ENCODE data around the gene IL17RD.
A peak's percentile ranks its signal among the peaks of the same experiment; 100 is the strongest.

Gene IL17RD

DNA sequence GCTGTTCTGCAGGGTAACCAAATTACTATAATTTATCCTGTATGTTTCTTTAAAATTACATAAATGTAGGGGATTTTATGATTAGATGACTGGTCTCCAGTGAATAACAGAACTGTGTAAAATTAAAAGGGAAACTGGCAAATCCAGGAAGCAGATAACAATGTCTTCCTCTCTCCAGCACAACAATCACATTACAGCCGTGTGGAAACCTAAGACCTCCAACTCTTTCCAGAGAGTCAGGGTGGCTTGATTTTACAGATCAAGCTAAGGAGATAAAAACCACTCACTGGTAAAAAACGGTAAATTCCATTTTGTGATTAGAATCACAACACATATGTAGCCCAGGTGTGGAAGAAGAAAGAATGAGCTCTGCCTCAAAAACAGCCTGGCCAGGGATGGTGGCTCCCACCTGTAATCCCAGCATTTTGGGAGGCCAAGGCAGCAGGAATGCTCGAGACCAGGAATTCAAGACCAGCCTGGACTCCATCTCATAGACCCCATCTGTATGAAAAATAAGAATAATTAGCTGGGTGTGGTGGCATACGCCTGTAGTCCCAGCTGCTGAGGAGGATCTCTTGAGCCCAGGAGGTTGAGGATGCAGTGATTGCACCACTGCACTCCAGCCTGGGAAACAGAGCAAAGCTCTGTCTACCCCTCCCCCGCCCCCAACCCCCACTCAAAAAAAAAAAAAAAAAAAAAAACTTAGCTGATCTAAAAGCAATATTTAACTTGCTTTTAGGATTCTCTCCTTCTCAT, 29.0 kb downstream of the IL17RD start:
- DNase-seq: no peak
- intact Hi-C loops (cut with DNase I): no loop called here

DNA sequence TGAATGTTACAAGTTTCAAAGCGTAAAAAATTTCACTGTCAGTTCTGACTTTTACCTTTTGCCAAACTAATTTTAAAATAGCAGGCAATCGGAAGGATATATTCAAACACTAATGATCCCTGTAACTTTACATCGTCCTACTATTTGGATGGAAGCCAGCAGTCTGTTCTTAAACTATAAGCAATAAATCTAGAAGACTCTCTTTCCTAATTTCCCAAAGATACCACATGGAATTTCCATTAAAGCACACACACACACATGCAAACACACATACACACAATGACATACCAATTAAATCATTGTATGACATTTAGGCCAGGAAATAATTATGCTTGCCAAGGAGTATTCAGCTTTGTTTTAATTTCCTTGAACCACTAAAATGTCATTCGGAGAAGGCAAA, 32.0 kb downstream of the IL17RD start:
- intact Hi-C loops (cut with DNase I): no loop called here
- no peak for DNase-seq

DNA sequence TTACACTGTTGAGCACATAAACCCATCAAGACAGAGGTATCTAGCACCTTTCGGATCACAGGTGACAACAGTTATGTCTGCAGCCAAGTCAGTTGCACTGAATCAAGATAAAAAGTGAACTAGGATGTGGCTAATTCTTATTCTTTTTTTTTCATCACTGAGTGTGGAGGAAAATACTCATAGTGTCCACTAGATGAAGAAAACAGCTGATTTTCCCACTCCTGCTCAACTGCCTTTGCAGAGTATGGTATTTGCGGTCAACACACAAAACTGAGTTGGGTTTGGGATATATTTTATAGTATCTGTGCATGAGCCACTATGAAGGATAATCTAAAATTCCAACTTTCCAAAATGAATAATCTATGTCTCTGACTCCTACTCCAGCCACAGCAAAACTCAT, 32.5 kb downstream of the IL17RD start:
- intact Hi-C loops (cut with DNase I): no loop called here

DNA sequence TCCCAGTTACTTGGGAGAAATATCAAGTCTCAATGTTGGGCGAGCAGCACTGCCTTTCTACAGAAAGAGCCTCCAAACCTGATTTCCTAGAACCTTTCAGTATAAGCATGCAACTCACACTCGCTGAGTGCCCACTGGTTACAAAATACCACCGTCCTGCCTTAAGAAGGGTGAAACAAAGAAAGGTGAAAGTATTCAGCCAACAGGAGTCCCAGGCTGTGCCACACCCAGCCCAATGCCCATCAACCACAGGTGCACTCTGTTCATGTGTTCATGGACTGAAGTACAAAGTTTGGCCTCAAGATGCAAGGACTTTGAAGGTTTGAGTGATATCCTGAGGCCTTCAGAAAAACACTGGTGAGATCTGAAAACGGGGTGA, 34.0 kb downstream of the IL17RD start:
- intact Hi-C loops (cut with DNase I): no loop called here
- no peak for DNase-seq

More for the DNA sequence above, 32.5 kb downstream of the IL17RD start:
- DNase-seq: no peak

DNA sequence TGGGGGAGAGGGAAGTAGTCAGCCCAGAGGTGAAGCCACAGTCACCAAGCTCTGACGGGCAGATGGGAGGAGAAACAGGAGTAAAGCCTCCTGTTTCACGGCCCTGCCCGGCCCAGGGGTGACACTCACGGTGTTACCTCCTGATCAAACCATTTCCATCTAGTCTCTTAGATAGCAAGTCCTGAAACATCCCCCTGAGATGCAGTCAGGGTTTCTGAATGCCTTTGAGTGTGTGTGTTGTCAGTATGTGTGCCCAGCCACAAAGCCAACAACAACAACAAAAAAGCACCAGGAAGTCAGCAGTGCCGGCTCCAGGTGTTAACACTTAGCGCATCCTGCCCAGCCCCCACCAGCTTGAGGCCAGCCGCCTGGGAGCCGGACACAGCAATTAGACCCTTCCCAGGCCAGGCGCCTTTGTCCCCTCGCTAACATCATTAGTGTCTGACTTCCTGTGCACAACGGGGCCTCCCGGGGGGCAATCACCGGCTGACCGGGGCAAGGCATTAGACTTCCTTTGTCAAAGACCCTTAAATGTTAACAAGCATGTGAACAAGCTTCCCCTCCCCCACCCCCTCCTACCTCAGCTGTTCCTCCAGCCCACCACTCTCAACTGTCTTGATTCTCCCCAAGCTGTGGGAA, 34.5 kb downstream of the IL17RD start:
- intact Hi-C loops (cut with DNase I): no loop called here
- no peak for DNase-seq

DNA sequence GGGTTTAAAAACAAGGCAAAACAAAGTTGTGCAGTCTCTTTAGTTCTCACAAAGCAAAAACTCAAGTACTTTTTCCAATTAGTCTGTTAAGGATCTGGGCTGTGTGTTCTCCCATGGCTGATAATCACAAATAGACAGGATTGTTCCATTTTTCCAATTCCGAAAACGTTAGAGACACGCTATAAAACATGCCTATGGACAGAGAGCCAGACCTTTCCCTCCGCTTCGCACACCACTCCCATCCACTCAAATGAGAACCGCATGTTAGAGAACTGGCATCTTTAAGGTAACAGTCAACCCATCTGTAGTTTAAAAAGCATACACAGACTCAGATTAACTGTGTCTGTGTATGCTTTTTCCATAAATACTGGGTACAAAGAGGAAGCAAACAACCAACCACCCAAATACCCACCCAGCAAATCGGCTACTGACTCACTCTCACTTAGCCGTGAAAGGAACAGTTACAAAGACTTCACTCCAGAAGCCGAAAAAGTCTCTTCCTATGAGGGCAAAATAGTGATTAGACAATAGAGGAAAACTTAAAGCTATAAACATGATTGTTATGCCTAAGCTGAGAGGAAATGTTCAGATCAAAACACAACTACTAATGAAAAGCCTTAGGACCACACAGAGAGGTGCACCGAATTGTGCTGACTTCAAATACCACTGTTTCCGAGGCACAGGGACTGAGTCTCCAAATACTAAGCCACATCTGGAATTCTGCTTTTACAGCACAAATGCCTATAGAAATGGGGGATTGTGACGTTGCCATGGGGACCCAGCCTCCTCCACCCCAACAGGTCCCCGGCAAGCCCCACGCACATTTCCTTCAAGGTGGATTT, 36.1 kb downstream of the IL17RD start:
- DNase-seq: no peak
- intact Hi-C loops (cut with DNase I): no loop called here

DNA sequence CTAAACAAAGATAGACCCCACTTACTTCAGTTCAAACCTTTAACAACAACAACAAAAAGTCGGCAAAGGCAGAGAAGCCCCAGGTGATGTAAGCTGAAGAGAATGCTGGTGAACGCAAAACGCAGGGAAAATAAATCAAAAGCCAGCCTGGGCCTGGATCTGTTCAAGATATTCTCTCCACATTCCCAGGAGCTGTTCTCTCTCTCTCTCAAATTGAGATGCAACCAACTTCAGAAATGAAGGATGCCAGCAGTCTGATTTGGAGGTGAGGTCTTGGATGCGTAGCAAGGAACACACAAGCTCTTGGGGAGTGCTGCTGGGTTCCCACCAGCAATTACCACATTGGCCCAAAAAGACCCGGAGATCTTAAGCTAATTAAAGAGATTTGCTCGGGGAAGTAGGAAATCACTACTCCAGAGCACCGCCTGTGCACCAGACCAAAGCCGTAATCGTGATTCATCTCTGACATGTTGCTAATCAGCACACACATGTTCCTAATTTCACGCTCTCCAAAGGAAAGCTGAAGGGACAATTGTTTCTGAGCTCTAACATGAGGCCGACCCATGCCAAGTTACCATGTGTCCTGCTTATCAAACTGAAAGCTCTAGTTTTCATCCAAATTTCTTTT, 37.1 kb downstream of the IL17RD start:
- intact Hi-C loops (cut with DNase I): no loop called here
- DNase-seq: no peak

DNA sequence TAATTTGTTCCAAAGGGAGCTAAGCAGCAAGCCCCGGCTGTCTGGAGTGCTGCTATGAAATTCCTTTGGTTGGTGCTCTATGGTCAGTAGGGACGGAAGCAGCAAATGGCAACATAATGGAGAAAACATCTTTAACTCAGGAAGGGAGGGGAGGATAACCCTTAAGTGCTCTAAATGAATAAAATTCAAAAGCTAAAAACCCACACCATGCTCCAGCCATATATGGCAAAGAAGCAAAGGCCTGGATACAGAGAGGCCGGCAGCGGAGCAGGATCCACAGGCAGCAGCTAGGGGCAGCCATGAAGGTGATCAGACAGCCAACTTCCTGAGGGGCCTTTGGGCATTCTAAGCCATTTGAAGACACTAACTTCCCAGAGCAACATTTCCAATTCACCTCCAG, 38.9 kb downstream of the IL17RD start:
- intact Hi-C loops (cut with DNase I): no loop called here
- no peak for DNase-seq

DNA sequence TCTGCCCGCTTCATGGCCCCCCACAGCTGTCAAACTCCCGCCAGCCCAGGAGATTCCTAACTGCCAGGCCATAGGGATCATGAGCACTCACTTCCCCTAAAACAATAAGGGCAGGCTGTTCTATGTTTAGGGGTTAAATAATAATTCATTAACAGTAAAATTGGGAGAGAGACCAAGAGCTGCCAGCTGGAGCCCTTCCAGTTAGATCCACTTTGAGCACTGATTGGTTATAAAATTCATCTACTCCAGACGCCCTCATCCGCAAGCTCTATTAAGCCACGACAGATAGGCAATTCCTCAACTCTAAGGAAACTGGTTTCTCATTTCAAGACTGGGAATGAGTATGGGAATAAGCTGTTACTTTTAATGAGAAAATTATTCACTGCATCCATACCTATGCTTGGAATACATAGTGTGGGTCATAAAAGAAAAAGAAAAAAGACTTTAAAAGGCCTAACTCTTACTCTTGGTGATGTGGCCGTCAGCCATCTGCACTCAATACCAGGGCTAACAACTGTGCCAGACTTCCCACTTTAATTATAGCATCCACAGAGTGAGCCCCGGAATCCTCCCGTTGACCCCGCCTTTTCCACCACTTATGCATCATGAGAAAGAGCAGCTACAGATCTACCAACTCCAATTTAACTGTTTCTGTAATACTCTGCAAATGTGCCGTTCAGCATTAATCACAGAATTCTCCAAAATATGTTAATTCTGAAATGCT, 44.5 kb downstream of the IL17RD start:
- intact Hi-C loops (cut with DNase I): no loop called here
- DNase-seq: no peak

DNA sequence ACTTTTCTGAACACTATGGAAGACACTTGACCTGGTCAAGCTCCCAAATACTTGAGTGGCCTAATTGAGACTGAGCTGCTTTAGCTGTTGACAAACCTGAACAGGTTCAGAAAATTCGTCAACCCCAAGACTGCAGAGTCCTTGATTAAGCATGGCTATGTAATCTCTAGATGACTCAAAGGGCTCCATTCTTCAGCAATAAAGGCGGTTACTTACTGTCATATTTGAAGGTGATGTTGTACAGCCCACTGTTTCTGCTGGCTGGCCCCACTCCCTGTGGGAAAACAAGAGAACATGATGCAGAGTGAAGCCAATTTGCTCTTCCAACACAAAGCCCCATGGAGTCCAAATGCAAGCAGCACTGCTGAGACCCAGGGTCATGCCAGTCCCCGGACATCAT, 45.1 kb downstream of the IL17RD start:
- intact Hi-C loops (cut with DNase I): no loop called here
- DNase-seq: no peak

DNA sequence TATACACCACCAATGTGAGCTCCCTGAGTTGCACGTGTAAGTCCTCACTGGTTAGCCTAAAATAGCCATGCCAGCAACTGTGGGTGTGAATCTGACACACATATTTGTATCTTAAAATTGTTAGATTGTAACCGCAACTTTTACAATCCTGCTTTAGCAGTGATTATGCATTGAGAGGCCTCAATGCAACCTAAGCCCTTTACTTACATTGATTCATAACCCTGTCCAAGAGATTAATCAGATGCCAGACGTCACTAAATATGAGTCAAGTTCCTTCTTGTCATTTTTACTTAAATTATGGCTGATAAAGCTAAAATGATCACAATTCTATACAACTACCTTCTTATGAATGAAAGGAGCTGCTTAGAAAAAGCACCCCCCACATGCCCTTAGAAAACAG, 46.9 kb downstream of the IL17RD start:
- intact Hi-C loops (cut with DNase I): no loop called here
- DNase-seq: no peak

DNA sequence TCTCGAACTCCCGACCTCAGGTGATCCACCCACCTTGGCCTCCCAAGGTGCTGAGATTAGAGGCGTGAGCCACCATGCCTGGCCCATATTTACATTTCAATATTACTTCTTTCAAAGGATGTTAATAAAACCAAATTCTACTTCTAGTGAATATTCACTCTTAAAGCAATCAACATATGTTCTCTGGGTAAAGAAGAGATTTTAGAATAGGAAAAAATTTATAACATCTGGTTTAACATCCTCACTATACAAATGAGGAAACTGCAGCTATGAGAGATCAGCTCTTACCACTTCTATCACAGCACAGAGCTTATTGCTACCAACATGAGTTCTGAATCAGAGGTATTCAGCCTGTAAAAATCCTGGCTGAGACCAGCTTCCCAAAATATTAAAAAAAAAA, 48.7 kb downstream of the IL17RD start:
- intact Hi-C loops (cut with DNase I): no loop called here

DNA sequence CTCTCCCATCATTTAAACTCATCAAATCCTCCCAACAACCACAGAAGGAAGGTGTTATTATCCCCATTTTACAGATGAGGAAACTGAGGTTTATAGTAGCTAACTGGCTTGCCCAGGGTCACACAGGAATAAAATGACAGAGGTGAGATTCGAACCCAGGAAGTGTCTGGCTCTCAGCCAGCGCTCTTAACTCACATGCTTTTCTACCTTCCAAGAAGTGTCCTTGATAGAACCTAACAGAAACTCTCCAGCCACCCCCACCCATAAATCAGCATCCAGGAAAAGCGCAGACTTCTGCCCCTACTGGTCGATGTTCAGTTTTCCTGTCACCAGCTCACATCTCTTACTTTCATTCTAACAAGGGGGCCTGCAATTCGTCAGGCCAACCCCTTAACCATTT, 52.9 kb downstream of the IL17RD start:
- DNase-seq: no peak
- intact Hi-C loops (cut with DNase I): no loop called here

More for the DNA sequence above, 48.7 kb downstream of the IL17RD start:
- no peak for DNase-seq

DNA sequence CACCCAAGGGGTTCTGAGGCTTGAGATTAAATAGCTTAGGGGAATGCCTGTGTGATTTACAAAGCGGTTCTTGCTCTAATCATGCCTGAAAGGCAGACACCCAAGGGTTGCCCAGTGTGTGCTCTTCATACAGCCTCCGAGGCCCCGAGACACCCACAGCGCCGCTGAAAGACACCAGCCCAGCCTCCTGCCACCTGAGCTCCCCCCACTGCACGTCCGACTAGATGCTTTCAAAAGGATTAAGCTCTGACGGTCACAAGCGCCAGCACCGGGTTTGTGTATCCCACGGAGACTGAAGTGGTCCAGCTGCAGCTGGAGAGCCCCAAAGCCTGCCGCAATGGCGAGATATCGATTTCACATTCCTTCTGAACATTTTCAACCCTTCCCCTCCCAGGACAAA, 54.4 kb downstream of the IL17RD start:
- intact Hi-C loops (cut with DNase I): no loop called here
- no peak for DNase-seq

DNA sequence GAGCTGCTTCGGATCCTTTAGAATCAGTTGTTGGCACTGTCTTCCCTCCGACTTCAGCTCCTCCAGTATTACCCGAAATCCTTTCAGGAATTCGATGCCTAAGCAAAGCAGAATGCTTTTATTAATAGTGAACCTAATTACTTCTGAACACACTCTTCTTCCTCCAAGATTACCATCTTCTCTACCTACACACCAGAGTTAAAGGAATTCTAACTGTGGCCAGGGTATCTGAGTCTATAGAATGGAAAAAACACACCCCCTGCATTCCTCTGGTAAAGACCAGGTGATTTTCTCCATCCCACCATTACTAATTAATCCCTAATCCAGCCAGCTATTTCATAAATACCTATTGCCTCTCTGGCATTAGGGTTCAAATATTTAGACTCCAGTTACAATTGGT, 54.9 kb downstream of the IL17RD start:
- intact Hi-C loops (cut with DNase I): no loop called here
- no peak for DNase-seq

DNA sequence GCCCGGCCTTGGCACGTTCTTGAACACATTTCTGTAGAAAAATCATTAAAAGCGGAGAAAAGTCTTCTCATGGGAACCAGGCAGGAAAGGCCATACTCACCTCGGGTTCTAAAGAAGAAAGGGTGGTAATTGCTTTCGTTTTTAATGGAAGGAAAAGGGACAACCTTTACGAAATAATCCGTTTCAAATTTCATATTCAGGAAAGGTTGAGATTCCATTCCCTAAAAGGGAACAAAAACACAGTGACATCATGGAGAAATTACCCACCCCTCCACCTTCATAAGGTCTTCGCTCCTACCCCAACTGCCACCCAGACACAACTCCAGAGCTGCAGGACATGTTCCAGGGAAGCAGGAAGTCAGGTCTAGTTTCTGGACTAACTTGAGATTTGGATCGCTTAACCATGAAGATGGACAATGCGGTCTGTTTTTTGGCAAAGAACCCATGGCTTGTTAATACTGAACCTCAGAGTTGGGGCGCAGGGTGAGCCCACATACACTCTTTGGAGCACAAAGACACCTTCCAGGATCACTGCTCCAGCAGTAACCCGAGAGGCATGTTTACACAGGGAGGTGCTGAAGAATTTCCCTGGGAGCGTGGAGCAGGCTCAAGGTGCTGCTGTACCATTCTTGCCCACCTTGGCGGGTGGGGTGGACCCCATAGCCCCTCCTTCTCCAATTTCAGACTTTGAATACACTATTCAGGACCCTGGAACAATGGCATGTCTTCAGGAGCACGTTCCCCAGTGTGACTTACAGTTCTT, 55.5 kb downstream of the IL17RD start:
- intact Hi-C loops (cut with DNase I): no loop called here
- DNase-seq: no peak

DNA sequence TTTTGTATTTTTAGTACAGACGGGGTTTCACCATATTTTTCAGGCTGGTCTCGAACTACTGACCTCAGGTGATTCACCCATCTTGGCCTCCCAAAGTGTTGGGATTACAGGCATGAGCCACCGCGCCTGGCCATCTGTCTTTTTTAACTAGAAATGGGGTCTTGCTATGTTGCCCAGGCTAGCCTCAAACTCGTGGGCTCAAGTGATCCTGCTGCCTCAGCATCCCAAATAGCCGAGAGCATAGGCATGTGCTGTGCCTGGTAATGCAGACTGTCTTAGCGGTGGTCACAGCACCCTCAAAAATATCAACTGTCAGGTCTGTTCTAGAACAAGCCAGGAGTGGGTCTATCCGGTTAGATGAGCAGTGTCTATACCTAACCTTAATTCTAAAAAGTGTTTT, 56.5 kb downstream of the IL17RD start:
- intact Hi-C loops (cut with DNase I): no loop called here
- no peak for DNase-seq

DNA sequence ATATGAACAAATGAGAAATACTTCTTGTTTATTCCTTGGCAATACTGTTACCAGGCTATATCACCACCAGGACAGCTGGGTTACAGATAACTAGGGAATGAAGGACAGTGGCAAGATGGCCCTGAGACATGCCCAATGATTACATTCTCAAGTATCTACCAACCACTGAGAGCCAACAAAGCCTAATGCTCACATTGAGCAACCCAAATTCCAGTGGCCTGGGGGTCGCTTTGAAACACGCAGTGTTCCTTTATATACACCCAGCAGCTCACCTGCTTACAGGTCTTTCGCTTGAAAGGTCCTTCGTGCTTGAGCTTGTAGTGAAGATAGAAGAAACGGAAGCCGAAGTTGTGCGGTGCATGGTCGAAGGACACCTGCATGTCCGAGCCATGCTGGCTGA, 59.6 kb downstream of the IL17RD start:
- DNase-seq: no peak
- intact Hi-C loops (cut with DNase I): no loop called here

DNA sequence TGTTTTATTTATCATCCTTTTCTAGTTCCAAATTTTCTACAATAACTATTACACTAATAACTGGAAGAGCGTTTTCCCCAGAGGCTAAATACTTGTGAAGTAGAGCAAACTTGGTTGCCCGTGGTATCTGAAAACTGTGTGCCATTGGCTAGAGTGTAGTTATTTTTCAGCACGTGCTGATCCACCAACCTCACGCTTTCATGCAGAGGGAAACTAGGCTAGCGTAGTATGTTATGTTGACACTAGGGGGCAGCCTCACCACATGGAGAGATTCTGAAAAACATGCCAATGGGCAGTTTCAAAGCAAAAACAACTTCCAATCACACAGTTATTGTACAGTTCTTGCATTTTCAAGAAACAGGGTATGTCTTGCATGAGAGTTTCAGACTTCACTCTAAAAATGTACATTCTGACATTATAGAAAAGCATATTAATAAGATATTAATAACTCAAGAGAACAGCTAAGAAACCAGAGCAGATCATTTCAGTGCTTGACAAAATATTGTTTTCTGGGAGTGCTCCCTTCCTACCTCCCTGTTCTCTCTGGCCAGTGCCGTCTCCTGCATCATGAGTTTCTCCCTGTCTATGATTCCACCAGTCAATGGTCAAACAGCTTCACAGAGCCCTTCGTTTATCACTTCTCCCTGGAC, 65.0 kb downstream of the IL17RD start:
- DNase-seq: peak in 8 of 10 donors; percentile 43 to 91 (median 76)
- intact Hi-C loops (cut with DNase I): loop anchor here (5.0 kb wide), 1 partner anchor 122 kb away; no protein-coding TSS in a partner anchor
